ENCODE data around the gene RAI1.

- TF ChIP-seq POLR2A (IDR thresholded peaks at IDR 0.05) (no peak), CTCF (IDR thresholded peaks at IDR 0.05) (no peak)
Measured at GRCh38 chr17:17737961-17738894, 57.0 kb downstream of the RAI1 start.

Data from lower leg skin (tissue), 3 donors.